Measurements from ENCODE around the gene SMIM43. TPM values are rescaled to one million over a fixed set of nuclear protein-coding genes. Genes with fewer than 3 reads are reported as not detected.

SMIM43 gene
- total RNA-seq, 1 experiment from 2014 or later, result 0.45 TPM

GRCh38 chr4:121737846-121738554, 27.0 kb downstream of the SMIM43 start:
- POLR2A ChIA-PET (ENCODE audit: low non-redundant PET), result no interaction called here
- H3K27me3 ChIP-seq (replicated peaks; ENCODE audit: insufficient read depth, low read depth, low read length, poor library complexity), result no peaks in the 10 kb centered on the region
- H3K4me3 ChIP-seq (ENCODE audit: low read depth, low read length, poor library complexity, severe bottlenecking), result no peak overlapping the region
- no peak overlapping the region for H3K27ac ChIP-seq (ENCODE audit: low read depth, low read length, poor library complexity, severe bottlenecking)
- no peaks in the 10 kb centered on the region for H3K4me1 ChIP-seq (ENCODE audit: insufficient read depth, low read length, poor library complexity, severe bottlenecking)
- no peaks in the 10 kb centered on the region for H3K36me3 ChIP-seq (ENCODE audit: insufficient read depth, low read length, poor library complexity, severe bottlenecking)
- DNase-seq (ENCODE audit: low spot score), result no peak
- TF ChIP-seq EZH2 (IDR thresholded peaks at IDR 0.05; ENCODE audit: borderline replicate concordance, low read depth, low read length, poor library complexity, severe bottlenecking) (no peak), CTCF (conservative IDR thresholded peaks at IDR 0.05; ENCODE audit: low read depth, low read length) (no peak)
- no TSS peak for BruUV-seq (replicated peaks)
- intact Hi-C loops (cut with micrococcal nuclease; ENCODE audit: unreplicated experiment), result loop anchor here (2.0 to 5.0 kb wide), 2 partner anchors 275 to 546 kb away; no protein-coding TSS in a partner anchor
- no peaks in the 10 kb centered on the region for H3K9me3 ChIP-seq (ENCODE audit: low read depth, low read length, poor library complexity, severe bottlenecking)
- CTCF ChIA-PET, result interaction anchor here (1.6 kb wide), 1 partner anchor 275 kb away, joined by 6 read pairs; no protein-coding TSS in a partner anchor

- BruUV-seq (replicated peaks), result no TSS peak
- Histone ChIP-seq H3K36me3 (ENCODE audit: insufficient read depth, low read length, poor library complexity, severe bottlenecking) (no peaks in the 10 kb centered on the region), H3K4me1 (ENCODE audit: insufficient read depth, low read length, poor library complexity, severe bottlenecking) (no peaks in the 10 kb centered on the region), H3K4me3 (ENCODE audit: low read depth, low read length, poor library complexity, severe bottlenecking) (no peak overlapping the region), H3K27me3 (replicated peaks; ENCODE audit: insufficient read depth, low read depth, low read length, poor library complexity) (no peaks in the 10 kb centered on the region), H3K27ac (ENCODE audit: low read depth, low read length, poor library complexity, severe bottlenecking) (no peak overlapping the region), H3K9me3 (ENCODE audit: low read depth, low read length, poor library complexity, severe bottlenecking) (no peaks in the 10 kb centered on the region)
- intact Hi-C loops (cut with micrococcal nuclease; ENCODE audit: unreplicated experiment), result loop anchor here (2.0 to 5.0 kb wide), 2 partner anchors 274 to 545 kb away; no protein-coding TSS in a partner anchor
- TF ChIP-seq CTCF (conservative IDR thresholded peaks at IDR 0.05; ENCODE audit: low read depth, low read length) (peak; percentile 69), EZH2 (IDR thresholded peaks at IDR 0.05; ENCODE audit: borderline replicate concordance, low read depth, low read length, poor library complexity, severe bottlenecking) (no peak)
- ChIA-PET POLR2A (ENCODE audit: low non-redundant PET) (no interaction called here), CTCF (interaction anchor here (0.6 to 1.6 kb wide), 4 partner anchors 102 to 545 kb away, joined by 3 to 6 read pairs (median 4); no protein-coding TSS in a partner anchor)
- peak; percentile 72 for DNase-seq (ENCODE audit: low spot score)
These were observed 28.1 kb downstream of the SMIM43 start for GRCh38 chr4:121736735-121737351.

DNA sequence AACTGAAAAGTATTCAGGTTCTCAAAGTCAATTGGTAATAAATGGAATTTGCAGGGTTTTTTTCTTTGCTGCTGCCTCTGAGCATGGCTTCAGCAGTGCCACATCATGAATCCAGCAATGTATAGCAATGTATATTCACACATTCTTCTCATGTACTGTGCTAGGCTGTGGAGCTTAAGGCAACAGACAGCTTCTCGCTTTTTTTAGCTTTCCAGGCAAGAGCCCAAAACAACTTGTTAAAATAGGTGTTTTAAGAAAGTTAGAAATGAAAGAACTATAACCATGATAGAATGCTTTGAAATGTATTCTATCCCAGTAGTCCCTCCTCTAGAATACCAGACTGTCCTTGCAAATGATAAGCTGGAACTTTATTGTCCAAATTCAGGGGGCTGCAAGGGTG, 30.4 kb downstream of the SMIM43 start:
- DNase-seq (ENCODE audit: low spot score), result no peak
- Histone ChIP-seq H3K27me3 (replicated peaks; ENCODE audit: insufficient read depth, low read depth, low read length, poor library complexity) (no peaks in the 10 kb centered on the region), H3K4me1 (ENCODE audit: insufficient read depth, low read length, poor library complexity, severe bottlenecking) (no peaks in the 10 kb centered on the region), H3K36me3 (ENCODE audit: insufficient read depth, low read length, poor library complexity, severe bottlenecking) (no peaks in the 10 kb centered on the region), H3K9me3 (ENCODE audit: low read depth, low read length, poor library complexity, severe bottlenecking) (no peaks in the 10 kb centered on the region), H3K4me3 (ENCODE audit: low read depth, low read length, poor library complexity, severe bottlenecking) (no peak overlapping the region), H3K27ac (ENCODE audit: low read depth, low read length, poor library complexity, severe bottlenecking) (no peak overlapping the region)
- TF ChIP-seq CTCF (conservative IDR thresholded peaks at IDR 0.05; ENCODE audit: low read depth, low read length), result no peak
- no peak for TF ChIP-seq EZH2 (IDR thresholded peaks at IDR 0.05; ENCODE audit: borderline replicate concordance, low read depth, low read length, poor library complexity, severe bottlenecking)
- intact Hi-C loops (cut with micrococcal nuclease; ENCODE audit: unreplicated experiment), result no loop called here
- BruUV-seq (replicated peaks), result no TSS peak
- POLR2A ChIA-PET (ENCODE audit: low non-redundant PET), result no interaction called here
- CTCF ChIA-PET, result interaction anchor here (0.6 kb wide), 1 partner anchor 217 kb away, joined by 3 read pairs; no protein-coding TSS in a partner anchor

Data from A673 (cell line).